ENCODE measurements around the gene ROCK1. TPM values are rescaled to one million over a fixed set of nuclear protein-coding genes. Genes with fewer than 3 reads are reported as not detected.

The ROCK1 gene
- total RNA-seq, 1 donor from 2014 or later = 39.7 TPM

GRCh38 chr18:21129566-21130216 lies 18.1 kb upstream of the ROCK1 start:
- no peaks in the 10 kb centered on the region for H3K4me1 ChIP-seq (ENCODE audit: control insufficient read depth in 3 of 3, insufficient read depth in 3 of 3, low read length in 3 of 3)
- no peaks in the 10 kb centered on the region for H3K27me3 ChIP-seq (ENCODE audit: control insufficient read depth in 3 of 3, insufficient read depth in 3 of 3, low read length in 3 of 3)
- H3K36me3 ChIP-seq (ENCODE audit: control insufficient read depth in 3 of 3, insufficient read depth in 3 of 3, low read length in 3 of 3) = no peaks in the 10 kb centered on the region
- no peaks in the 10 kb centered on the region for H3K9me3 ChIP-seq (ENCODE audit: control insufficient read depth in 3 of 3, low read length in 3 of 3)
- no peak overlapping the region for H3K27ac ChIP-seq (ENCODE audit: low read depth, low read length)
- H3K9ac ChIP-seq (ENCODE audit: low read depth in 1 of 3, low read length in 3 of 3) = no peak overlapping the region
- no peak overlapping the region for H3K4me3 ChIP-seq (ENCODE audit: low read length in 3 of 3)

- Histone ChIP-seq H3K27ac (ENCODE audit: low read depth, low read length) (no peak overlapping the region), H3K4me1 (ENCODE audit: control insufficient read depth in 3 of 3, insufficient read depth in 3 of 3, low read length in 3 of 3) (no peaks in the 10 kb centered on the region), H3K4me3 (ENCODE audit: low read length in 3 of 3) (no peak overlapping the region), H3K9me3 (ENCODE audit: control insufficient read depth in 3 of 3, low read length in 3 of 3) (no peaks in the 10 kb centered on the region), H3K9ac (ENCODE audit: low read depth in 1 of 3, low read length in 3 of 3) (no peak overlapping the region), H3K36me3 (ENCODE audit: control insufficient read depth in 3 of 3, insufficient read depth in 3 of 3, low read length in 3 of 3) (no peaks in the 10 kb centered on the region), H3K27me3 (ENCODE audit: control insufficient read depth in 3 of 3, insufficient read depth in 3 of 3, low read length in 3 of 3) (no peaks in the 10 kb centered on the region)
These were observed 11.8 kb upstream of the ROCK1 start for GRCh38 chr18:21123290-21123926.

- Histone ChIP-seq H3K4me3 (ENCODE audit: low read length in 3 of 3) (no peak overlapping the region), H3K36me3 (ENCODE audit: control insufficient read depth in 3 of 3, insufficient read depth in 3 of 3, low read length in 3 of 3) (no peaks in the 10 kb centered on the region), H3K27me3 (ENCODE audit: control insufficient read depth in 3 of 3, insufficient read depth in 3 of 3, low read length in 3 of 3) (no peaks in the 10 kb centered on the region), H3K4me1 (ENCODE audit: control insufficient read depth in 3 of 3, insufficient read depth in 3 of 3, low read length in 3 of 3) (no peaks in the 10 kb centered on the region), H3K27ac (ENCODE audit: low read depth, low read length) (no peak overlapping the region), H3K9ac (ENCODE audit: low read depth in 1 of 3, low read length in 3 of 3) (no peak overlapping the region), H3K9me3 (ENCODE audit: control insufficient read depth in 3 of 3, low read length in 3 of 3) (no peaks in the 10 kb centered on the region)
These were observed 7.2 kb upstream of the ROCK1 start for GRCh38 chr18:21118806-21119205.

- H3K36me3 ChIP-seq (ENCODE audit: control insufficient read depth in 3 of 3, insufficient read depth in 3 of 3, low read length in 3 of 3) = no peaks in the 10 kb centered on the region
- H3K27ac ChIP-seq (ENCODE audit: low read depth, low read length) = no peak overlapping the region
- peak overlapping the region in 1 of 3 donors; percentile 1 for H3K4me3 ChIP-seq (ENCODE audit: low read length in 3 of 3)
- H3K4me1 ChIP-seq (ENCODE audit: control insufficient read depth in 3 of 3, insufficient read depth in 3 of 3, low read length in 3 of 3) = peaks cover 0 to 2% (median 0%) of the 10 kb centered on the region in 3 donors
- H3K27me3 ChIP-seq (ENCODE audit: control insufficient read depth in 3 of 3, insufficient read depth in 3 of 3, low read length in 3 of 3) = no peaks in the 10 kb centered on the region
- no peak overlapping the region for H3K9ac ChIP-seq (ENCODE audit: low read depth in 1 of 3, low read length in 3 of 3)
- no peaks in the 10 kb centered on the region for H3K9me3 ChIP-seq (ENCODE audit: control insufficient read depth in 3 of 3, low read length in 3 of 3)
These were observed 6.0 kb upstream of the ROCK1 start for GRCh38 chr18:21117409-21118131.

GRCh38 chr18:21115519-21116411 lies 4.2 kb upstream of the ROCK1 start:
- no peaks in the 10 kb centered on the region for H3K27me3 ChIP-seq (ENCODE audit: control insufficient read depth in 3 of 3, insufficient read depth in 3 of 3, low read length in 3 of 3)
- H3K27ac ChIP-seq (ENCODE audit: low read depth, low read length) = no peak overlapping the region
- no peaks in the 10 kb centered on the region for H3K36me3 ChIP-seq (ENCODE audit: control insufficient read depth in 3 of 3, insufficient read depth in 3 of 3, low read length in 3 of 3)
- H3K9me3 ChIP-seq (ENCODE audit: control insufficient read depth in 3 of 3, low read length in 3 of 3) = no peaks in the 10 kb centered on the region
- peaks cover 0 to 3% (median 2%) of the 10 kb centered on the region in 3 donors for H3K4me1 ChIP-seq (ENCODE audit: control insufficient read depth in 3 of 3, insufficient read depth in 3 of 3, low read length in 3 of 3)
- no peak overlapping the region for H3K4me3 ChIP-seq (ENCODE audit: low read length in 3 of 3)
- no peak overlapping the region for H3K9ac ChIP-seq (ENCODE audit: low read depth in 1 of 3, low read length in 3 of 3)

- Histone ChIP-seq H3K27ac (ENCODE audit: low read depth, low read length) (peak overlapping the region; percentile 85), H3K9ac (ENCODE audit: low read depth in 1 of 3, low read length in 3 of 3) (peak overlapping the region; percentile 75 to 89 (median 84)), H3K4me3 (ENCODE audit: low read length in 3 of 3) (peak overlapping the region; percentile 80 to 87 (median 83)), H3K36me3 (ENCODE audit: control insufficient read depth in 3 of 3, insufficient read depth in 3 of 3, low read length in 3 of 3) (no peaks in the 10 kb centered on the region), H3K9me3 (ENCODE audit: control insufficient read depth in 3 of 3, low read length in 3 of 3) (no peaks in the 10 kb centered on the region), H3K27me3 (ENCODE audit: control insufficient read depth in 3 of 3, insufficient read depth in 3 of 3, low read length in 3 of 3) (no peaks in the 10 kb centered on the region), H3K4me1 (ENCODE audit: control insufficient read depth in 3 of 3, insufficient read depth in 3 of 3, low read length in 3 of 3) (peaks cover 4 to 11% (median 8%) of the 10 kb centered on the region in 3 donors)
These were observed 1.0 kb upstream of the ROCK1 start for GRCh38 chr18:21112543-21113105.

- peak overlapping the region; percentile 80 to 87 (median 83) for H3K4me3 ChIP-seq (ENCODE audit: low read length in 3 of 3)
- H3K27ac ChIP-seq (ENCODE audit: low read depth, low read length) = peak overlapping the region; percentile 85
- H3K27me3 ChIP-seq (ENCODE audit: control insufficient read depth in 3 of 3, insufficient read depth in 3 of 3, low read length in 3 of 3) = no peaks in the 10 kb centered on the region
- no peaks in the 10 kb centered on the region for H3K9me3 ChIP-seq (ENCODE audit: control insufficient read depth in 3 of 3, low read length in 3 of 3)
- H3K9ac ChIP-seq (ENCODE audit: low read depth in 1 of 3, low read length in 3 of 3) = peak overlapping the region; percentile 75 to 89 (median 84)
- peaks cover 6 to 16% (median 12%) of the 10 kb centered on the region in 3 donors for H3K4me1 ChIP-seq (ENCODE audit: control insufficient read depth in 3 of 3, insufficient read depth in 3 of 3, low read length in 3 of 3)
- no peaks in the 10 kb centered on the region for H3K36me3 ChIP-seq (ENCODE audit: control insufficient read depth in 3 of 3, insufficient read depth in 3 of 3, low read length in 3 of 3)
These were observed 494 bp upstream of the ROCK1 start for GRCh38 chr18:21112140-21112473.

- H3K9me3 ChIP-seq (ENCODE audit: control insufficient read depth in 3 of 3, low read length in 3 of 3) = no peaks in the 10 kb centered on the region
- peak overlapping the region; percentile 90 to 98 (median 96) for H3K9ac ChIP-seq (ENCODE audit: low read depth in 1 of 3, low read length in 3 of 3)
- peak overlapping the region; percentile 94 to 99 (median 95) for H3K4me3 ChIP-seq (ENCODE audit: low read length in 3 of 3)
- H3K27me3 ChIP-seq (ENCODE audit: control insufficient read depth in 3 of 3, insufficient read depth in 3 of 3, low read length in 3 of 3) = no peaks in the 10 kb centered on the region
- no peaks in the 10 kb centered on the region for H3K36me3 ChIP-seq (ENCODE audit: control insufficient read depth in 3 of 3, insufficient read depth in 3 of 3, low read length in 3 of 3)
- H3K4me1 ChIP-seq (ENCODE audit: control insufficient read depth in 3 of 3, insufficient read depth in 3 of 3, low read length in 3 of 3) = peaks cover 12 to 27% (median 12%) of the 10 kb centered on the region in 3 donors
- H3K27ac ChIP-seq (ENCODE audit: low read depth, low read length) = peak overlapping the region; percentile 97
These were observed 784 bp downstream of the ROCK1 start for GRCh38 chr18:21110713-21111345.

Data from skeletal muscle tissue (tissue), 4 donors.